ENCODE results near the gene JUP. TPM values are rescaled to one million over a fixed set of nuclear protein-coding genes. Genes with fewer than 3 reads are reported as not detected.

Gene JUP
- total RNA-seq, 2 experiments from 2014 or later, result 40.5 to 62.0 TPM

DNA sequence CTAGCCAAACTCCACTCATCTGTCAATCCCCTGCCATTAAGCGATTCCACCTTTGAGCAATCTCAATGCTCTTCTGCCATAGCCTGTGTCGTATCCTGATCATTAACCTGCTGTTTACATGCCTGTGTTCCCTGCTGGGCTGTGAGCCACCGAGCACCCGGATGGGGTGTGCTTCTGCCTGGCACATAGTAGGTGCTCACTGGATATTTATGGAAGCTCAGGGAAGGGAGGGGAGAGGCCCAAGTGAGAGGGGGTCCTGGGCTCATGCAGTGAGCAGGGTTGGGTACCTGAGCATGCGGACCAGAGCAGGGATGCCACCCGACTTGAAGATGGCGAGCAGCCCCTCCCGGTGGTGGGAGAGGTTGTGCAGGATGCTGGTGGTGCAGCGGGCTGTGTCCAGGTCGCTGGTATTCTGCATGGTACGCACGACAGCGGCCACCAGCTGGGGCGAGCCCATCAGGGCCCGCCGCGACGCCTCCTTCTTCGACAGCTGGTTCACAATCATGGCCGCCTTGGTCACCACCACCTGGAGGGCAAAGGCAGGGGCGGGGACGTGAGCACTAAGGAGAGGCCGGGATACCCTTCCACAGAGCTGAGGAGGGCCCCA, 17.7 kb downstream of the JUP start:
- intact Hi-C loops (cut with micrococcal nuclease; ENCODE audit: unreplicated experiment), result no loop called here
- BruUV-seq (replicated peaks), result no TSS peak
- Histone ChIP-seq H2AFZ (ENCODE audit: low read length) (no peak overlapping the region), H3K9me3 (ENCODE audit: low read length) (no peaks in the 10 kb centered on the region), H3K4me2 (ENCODE audit: low read length) (no peak overlapping the region), H4K20me1 (ENCODE audit: insufficient read depth, low read length) (no peaks in the 10 kb centered on the region), H3K4me1 (ENCODE audit: insufficient read depth, low read length, poor library complexity, severe bottlenecking) (peaks cover 23% of the 10 kb centered on the region), H3K27ac (ENCODE audit: low read depth, low read length, poor library complexity, severe bottlenecking) (no peak overlapping the region), H3K4me3 (ENCODE audit: low read depth, low read length, poor library complexity, severe bottlenecking) (no peak overlapping the region), H3K9me2 (ENCODE audit: insufficient read depth, low read length) (no peaks in the 10 kb centered on the region), H3K79me2 (ENCODE audit: insufficient read depth, low read depth, low read length) (no peaks in the 10 kb centered on the region), H3K36me3 (ENCODE audit: insufficient read depth, low read length) (peaks cover 35% of the 10 kb centered on the region)
- DNase-seq (ENCODE audit: low spot score), result no peak
- no peak for TF ChIP-seq EZH2phosphoT487 (IDR thresholded peaks at IDR 0.05; ENCODE audit: borderline replicate concordance, low read depth, low read length)
- TF ChIP-seq, protein P1, sequence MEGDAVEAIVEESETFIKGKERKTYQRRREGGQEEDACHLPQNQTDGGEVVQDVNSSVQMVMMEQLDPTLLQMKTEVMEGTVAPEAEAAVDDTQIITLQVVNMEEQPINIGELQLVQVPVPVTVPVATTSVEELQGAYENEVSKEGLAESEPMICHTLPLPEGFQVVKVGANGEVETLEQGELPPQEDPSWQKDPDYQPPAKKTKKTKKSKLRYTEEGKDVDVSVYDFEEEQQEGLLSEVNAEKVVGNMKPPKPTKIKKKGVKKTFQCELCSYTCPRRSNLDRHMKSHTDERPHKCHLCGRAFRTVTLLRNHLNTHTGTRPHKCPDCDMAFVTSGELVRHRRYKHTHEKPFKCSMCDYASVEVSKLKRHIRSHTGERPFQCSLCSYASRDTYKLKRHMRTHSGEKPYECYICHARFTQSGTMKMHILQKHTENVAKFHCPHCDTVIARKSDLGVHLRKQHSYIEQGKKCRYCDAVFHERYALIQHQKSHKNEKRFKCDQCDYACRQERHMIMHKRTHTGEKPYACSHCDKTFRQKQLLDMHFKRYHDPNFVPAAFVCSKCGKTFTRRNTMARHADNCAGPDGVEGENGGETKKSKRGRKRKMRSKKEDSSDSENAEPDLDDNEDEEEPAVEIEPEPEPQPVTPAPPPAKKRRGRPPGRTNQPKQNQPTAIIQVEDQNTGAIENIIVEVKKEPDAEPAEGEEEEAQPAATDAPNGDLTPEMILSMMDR (conservative IDR thresholded peaks at IDR 0.05; ENCODE audit: low read length), result no peak
- ChIA-PET CTCF (ENCODE audit: unreplicated experiment) (no interaction called here), POLR2A (no interaction called here)

DNA sequence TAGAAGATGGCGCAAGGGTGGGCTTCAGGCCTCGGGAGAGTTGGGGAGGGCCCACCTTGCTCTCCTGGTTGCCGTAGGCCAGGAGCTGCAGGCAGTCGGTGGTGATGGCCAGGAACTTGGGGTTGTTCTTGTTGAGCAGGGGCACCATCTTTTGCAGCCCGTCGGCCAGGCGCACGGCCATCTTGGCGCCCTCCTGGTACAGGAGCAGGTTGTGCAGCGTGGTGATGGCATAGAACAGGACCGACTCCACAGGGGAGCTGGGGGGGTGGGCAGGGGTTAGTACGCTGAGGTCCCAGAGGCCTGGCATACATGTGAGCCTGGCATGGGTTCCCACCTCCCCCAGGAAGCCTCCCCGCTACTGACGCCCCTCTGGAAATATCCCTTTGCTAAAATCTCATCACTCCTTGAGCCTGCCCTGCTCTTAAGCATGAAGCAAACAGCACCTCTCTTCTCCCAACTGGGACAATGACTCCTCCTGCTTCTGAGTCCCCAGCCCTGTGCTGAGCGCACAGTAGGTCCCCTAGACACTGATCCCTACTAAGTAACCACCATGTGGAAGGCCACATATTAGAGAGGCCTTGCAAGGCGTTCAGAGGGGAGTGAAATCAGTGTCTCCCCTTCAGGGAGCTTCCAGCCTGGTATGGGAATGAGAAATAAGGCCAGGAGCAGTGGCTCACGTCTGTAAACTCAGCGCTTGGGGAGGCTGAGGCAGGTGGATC, 19.0 kb downstream of the JUP start:
- H3K4me1 ChIP-seq (ENCODE audit: insufficient read depth, low read length, poor library complexity, severe bottlenecking), result peaks cover 21% of the 10 kb centered on the region
- H3K36me3 ChIP-seq (ENCODE audit: insufficient read depth, low read length), result peaks cover 46% of the 10 kb centered on the region
- POLR2A ChIA-PET, result no interaction called here
- H3K27ac ChIP-seq (ENCODE audit: low read depth, low read length, poor library complexity, severe bottlenecking), result no peak overlapping the region
- no TSS peak for BruUV-seq (replicated peaks)
- no peak overlapping the region for H2AFZ ChIP-seq (ENCODE audit: low read length)
- DNase-seq (ENCODE audit: low spot score), result no peak
- no peaks in the 10 kb centered on the region for H3K79me2 ChIP-seq (ENCODE audit: insufficient read depth, low read depth, low read length)
- H3K4me3 ChIP-seq (ENCODE audit: low read depth, low read length, poor library complexity, severe bottlenecking), result no peak overlapping the region
- CTCF ChIA-PET (ENCODE audit: unreplicated experiment), result no interaction called here
- H4K20me1 ChIP-seq (ENCODE audit: insufficient read depth, low read length), result no peaks in the 10 kb centered on the region
- H3K9me2 ChIP-seq (ENCODE audit: insufficient read depth, low read length), result no peaks in the 10 kb centered on the region
- no peaks in the 10 kb centered on the region for H3K9me3 ChIP-seq (ENCODE audit: low read length)
- intact Hi-C loops (cut with micrococcal nuclease; ENCODE audit: unreplicated experiment), result no loop called here
- no peak overlapping the region for H3K4me2 ChIP-seq (ENCODE audit: low read length)
- TF ChIP-seq, protein P1 (conservative IDR thresholded peaks at IDR 0.05; ENCODE audit: low read length), result no peak

DNA sequence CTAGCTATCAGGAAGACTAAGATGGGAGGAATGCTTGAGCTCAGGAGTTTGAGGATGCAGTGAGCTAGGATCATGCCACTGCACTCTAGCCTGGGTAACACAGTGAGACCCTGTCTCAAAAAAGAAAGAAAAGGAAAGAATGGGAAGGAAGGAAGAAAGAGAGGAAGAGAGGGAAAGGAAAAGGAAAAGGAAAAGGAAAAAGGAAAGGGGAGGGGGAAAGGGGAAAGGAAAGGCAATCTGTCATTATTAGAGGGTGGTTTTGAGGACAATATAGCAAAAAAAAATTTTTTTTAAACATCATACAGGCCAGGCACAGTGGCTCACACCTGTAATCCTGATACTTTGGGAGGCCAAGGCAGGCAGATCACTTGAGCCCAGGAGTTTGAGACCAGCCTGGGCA, 20.4 kb downstream of the JUP start:
- ChIA-PET POLR2A (no interaction called here), CTCF (ENCODE audit: unreplicated experiment) (no interaction called here)

More for the DNA sequence above, 20.4 kb downstream of the JUP start:
- no peak overlapping the region for H3K4me3 ChIP-seq (ENCODE audit: low read depth, low read length, poor library complexity, severe bottlenecking)
- DNase-seq (ENCODE audit: low spot score), result no peak
- H4K20me1 ChIP-seq (ENCODE audit: insufficient read depth, low read length), result no peaks in the 10 kb centered on the region
- H2AFZ ChIP-seq (ENCODE audit: low read length), result no peak overlapping the region
- no peaks in the 10 kb centered on the region for H3K9me2 ChIP-seq (ENCODE audit: insufficient read depth, low read length)
- peaks cover 53% of the 10 kb centered on the region for H3K36me3 ChIP-seq (ENCODE audit: insufficient read depth, low read length)
- intact Hi-C loops (cut with micrococcal nuclease; ENCODE audit: unreplicated experiment), result no loop called here
- no peak overlapping the region for H3K4me2 ChIP-seq (ENCODE audit: low read length)
- H3K9me3 ChIP-seq (ENCODE audit: low read length), result no peaks in the 10 kb centered on the region
- TF ChIP-seq, protein P1 (conservative IDR thresholded peaks at IDR 0.05; ENCODE audit: low read length), result no peak
- no peak for TF ChIP-seq EZH2phosphoT487 (IDR thresholded peaks at IDR 0.05; ENCODE audit: borderline replicate concordance, low read depth, low read length)
- H3K4me1 ChIP-seq (ENCODE audit: insufficient read depth, low read length, poor library complexity, severe bottlenecking), result peaks cover 10% of the 10 kb centered on the region
- no peaks in the 10 kb centered on the region for H3K79me2 ChIP-seq (ENCODE audit: insufficient read depth, low read depth, low read length)
- H3K27ac ChIP-seq (ENCODE audit: low read depth, low read length, poor library complexity, severe bottlenecking), result no peak overlapping the region
- no TSS peak for BruUV-seq (replicated peaks)

Data from OCI-LY7 (cell line).